IPS DF 6.9 (cell line): ENCODE results near the gene APPL2.

ENCODE experiments used
- DNase-seq: peaks from one replicate; pipeline ENCODE4 v3.0.0-alpha.2; 2013; ENCODE audit warnings: low read depth, low spot score
- H3K27ac ChIP-seq: one replicate; pipeline ENCODE4 v1.5.1; 2013; ENCODE audit warnings: low read length, control low read depth
- H3K27me3 ChIP-seq: 2 replicates; pipeline ENCODE4 v1.6.1; 2013; ENCODE audit warnings: mild to moderate bottlenecking, low read length; ENCODE audit not compliant: control insufficient read depth, insufficient read depth
- H3K36me3 ChIP-seq: 2 replicates; pipeline ENCODE4 v1.6.1; 2013; ENCODE audit warnings: low read length; ENCODE audit not compliant: control insufficient read depth, insufficient read depth
- H3K4me1 ChIP-seq: 2 replicates; pipeline ENCODE4 v1.6.1; 2013; ENCODE audit warnings: low read length; ENCODE audit not compliant: control insufficient read depth, insufficient read depth
- H3K4me3 ChIP-seq: 2 replicates; pipeline ENCODE4 v1.5.1; 2013; ENCODE audit warnings: mild to moderate bottlenecking, low read length
- H3K9me3 ChIP-seq: 2 replicates; pipeline ENCODE4 v1.6.1; 2013; ENCODE audit warnings: low read length, inconsistent platforms; ENCODE audit not compliant: control insufficient read depth, insufficient read depth
- WGBS: extraction: QIAGEN DNeasy Blood & Tissue Kit; methylation state at CpG from one replicate; pipeline ENCODE4 v1.1.7; 2013; ENCODE audit warnings: mixed read lengths, missing lambda C conversion rate; ENCODE audit not compliant: insufficient read length, insufficient coverage; 5-methylcytosine and 5-hydroxymethylcytosine counted together

APPL2 gene

GRCh38 chr12:105223884-105224283 is 12.1 kb downstream of the APPL2 start:
- H3K27me3 ChIP-seq: no peaks in the 10 kb centered on the region
- H3K4me3 ChIP-seq: no peak overlapping the region
- no peaks in the 10 kb centered on the region for H3K4me1 ChIP-seq
- no peaks in the 10 kb centered on the region for H3K9me3 ChIP-seq
- H3K36me3 ChIP-seq: no peaks in the 10 kb centered on the region; the same call in 1 of the 2 replicates
- H3K27ac ChIP-seq: no peak overlapping the region
- DNase-seq: no peak
- WGBS: no CpG with 5 or more reads among the region's 4 CpGs

DNA sequence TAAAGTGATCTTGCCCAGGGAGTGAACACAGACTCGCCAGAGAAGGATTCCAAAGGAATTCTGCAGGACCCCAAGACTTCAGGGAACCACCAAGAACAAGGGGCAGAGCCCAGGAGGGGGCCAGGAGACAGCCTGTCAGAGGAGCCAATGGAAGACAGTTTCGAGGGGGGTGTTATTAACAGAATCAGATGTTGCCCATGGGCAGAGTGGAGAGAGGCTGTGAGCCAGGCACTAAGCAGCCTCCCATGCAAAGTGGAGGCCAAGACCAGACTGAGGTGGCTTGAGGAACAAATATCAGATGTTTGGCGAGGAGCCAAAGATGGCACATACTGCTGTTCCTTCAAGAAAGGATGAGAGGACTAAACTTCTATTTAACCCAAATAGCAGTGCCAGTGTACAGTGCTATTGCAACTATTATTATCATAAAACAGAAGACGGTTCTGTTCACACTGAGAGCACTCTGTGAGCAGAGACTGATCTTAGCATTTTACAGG is 12.6 kb downstream of the APPL2 start:
- Histone ChIP-seq H3K27me3 (no peaks in the 10 kb centered on the region), H3K4me3 (no peak overlapping the region), H3K27ac (no peak overlapping the region), H3K36me3 (no peaks in the 10 kb centered on the region; the same call in 1 of the 2 replicates), H3K9me3 (no peaks in the 10 kb centered on the region), H3K4me1 (no peaks in the 10 kb centered on the region)
- WGBS: no CpG with 5 or more reads among the region's 4 CpGs
- DNase-seq: no peak

DNA sequence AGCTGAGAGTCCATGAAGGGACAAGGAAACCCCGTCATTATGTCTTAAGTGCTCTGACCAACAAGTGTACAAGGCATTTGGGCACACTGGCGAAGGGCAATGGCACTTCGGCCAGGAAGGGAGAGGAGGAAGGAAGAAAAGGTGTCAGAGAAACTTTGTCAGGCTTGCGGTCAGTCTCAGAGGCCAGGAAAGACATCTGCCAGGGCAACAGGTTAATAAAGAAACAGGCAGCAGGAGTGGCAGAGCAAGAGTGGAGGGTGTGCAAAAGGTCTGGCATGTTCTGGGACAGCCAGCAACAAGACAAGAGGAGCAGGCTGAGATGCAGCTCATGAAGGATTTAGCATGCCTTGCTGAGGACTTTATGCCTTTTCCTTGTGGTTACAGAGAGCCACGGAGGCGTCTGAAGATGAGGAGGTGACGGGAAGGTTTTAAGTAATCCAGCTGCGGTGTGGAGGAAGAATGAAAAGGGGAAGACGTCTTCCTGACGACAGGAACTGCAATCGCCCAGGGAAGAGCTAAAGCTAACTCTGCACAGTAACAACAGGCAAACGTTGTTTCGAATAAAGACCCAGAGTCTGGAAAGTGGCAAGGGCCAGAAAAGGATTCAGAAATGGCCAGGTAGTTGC is 13.1 kb downstream of the APPL2 start:
- no CpG with 5 or more reads among the region's 13 CpGs for WGBS
- Histone ChIP-seq H3K27me3 (no peaks in the 10 kb centered on the region), H3K36me3 (no peaks in the 10 kb centered on the region; the same call in 1 of the 2 replicates), H3K9me3 (no peaks in the 10 kb centered on the region), H3K4me1 (no peaks in the 10 kb centered on the region), H3K4me3 (no peak overlapping the region), H3K27ac (no peak overlapping the region)
- no peak for DNase-seq

DNA sequence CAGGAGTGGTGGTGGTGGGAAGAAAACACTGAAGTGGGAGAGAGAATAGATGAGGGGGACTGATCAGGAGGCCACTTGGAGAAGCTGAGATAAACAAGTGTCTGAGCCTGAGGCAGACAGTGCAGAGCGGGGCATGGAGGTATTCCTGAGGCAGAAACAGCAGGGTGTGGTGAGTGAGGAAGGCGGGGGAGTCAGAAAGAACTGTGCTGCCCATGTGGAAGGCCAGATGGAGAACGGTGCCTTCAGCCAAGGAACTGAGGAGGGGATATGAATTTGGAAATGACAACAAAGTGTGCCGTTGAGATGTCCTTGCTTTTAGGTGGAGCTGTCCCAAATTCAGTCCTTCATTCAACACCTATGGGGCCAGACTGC is 13.7 kb downstream of the APPL2 start:
- H3K27me3 ChIP-seq: no peaks in the 10 kb centered on the region
- H3K9me3 ChIP-seq: no peaks in the 10 kb centered on the region
- H3K4me1 ChIP-seq: no peaks in the 10 kb centered on the region
- no peaks in the 10 kb centered on the region; the same call in 1 of the 2 replicates for H3K36me3 ChIP-seq
- no peak overlapping the region for H3K4me3 ChIP-seq
- no peak overlapping the region for H3K27ac ChIP-seq
- DNase-seq: no peak
- no CpG with 5 or more reads among the region's 4 CpGs for WGBS

GRCh38 chr12:105221583-105222283 is 14.2 kb downstream of the APPL2 start:
- WGBS: no CpG with 5 or more reads among the region's 19 CpGs
- H3K36me3 ChIP-seq: no peaks in the 10 kb centered on the region; the same call in 1 of the 2 replicates
- no peaks in the 10 kb centered on the region for H3K27me3 ChIP-seq
- DNase-seq: no peak
- H3K4me3 ChIP-seq: no peak overlapping the region
- no peaks in the 10 kb centered on the region for H3K4me1 ChIP-seq
- no peak overlapping the region for H3K27ac ChIP-seq
- no peaks in the 10 kb centered on the region for H3K9me3 ChIP-seq

DNA sequence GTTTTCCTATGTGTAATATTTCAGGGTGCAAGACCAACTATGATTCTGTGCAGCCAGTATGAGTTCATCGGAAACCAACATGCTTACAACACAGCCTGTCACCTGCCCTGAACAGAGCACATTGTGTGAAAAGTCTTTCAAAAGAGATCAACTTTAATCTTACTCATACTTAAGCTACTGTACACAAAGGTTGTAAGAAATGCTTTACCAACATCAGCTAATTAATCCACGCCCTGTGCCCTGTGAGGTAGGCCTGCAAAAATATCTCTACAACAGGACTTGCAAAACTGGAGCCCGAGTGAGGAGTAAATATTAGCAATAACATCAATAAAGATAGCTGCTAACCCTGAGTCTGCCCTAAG is 15.1 kb downstream of the APPL2 start:
- H3K9me3 ChIP-seq: no peaks in the 10 kb centered on the region
- no CpG with 5 or more reads among the region's 3 CpGs for WGBS
- H3K27me3 ChIP-seq: no peaks in the 10 kb centered on the region
- DNase-seq: no peak
- H3K4me3 ChIP-seq: no peak overlapping the region
- H3K4me1 ChIP-seq: no peaks in the 10 kb centered on the region
- no peak overlapping the region for H3K27ac ChIP-seq
- H3K36me3 ChIP-seq: no peaks in the 10 kb centered on the region; the same call in 1 of the 2 replicates

DNA sequence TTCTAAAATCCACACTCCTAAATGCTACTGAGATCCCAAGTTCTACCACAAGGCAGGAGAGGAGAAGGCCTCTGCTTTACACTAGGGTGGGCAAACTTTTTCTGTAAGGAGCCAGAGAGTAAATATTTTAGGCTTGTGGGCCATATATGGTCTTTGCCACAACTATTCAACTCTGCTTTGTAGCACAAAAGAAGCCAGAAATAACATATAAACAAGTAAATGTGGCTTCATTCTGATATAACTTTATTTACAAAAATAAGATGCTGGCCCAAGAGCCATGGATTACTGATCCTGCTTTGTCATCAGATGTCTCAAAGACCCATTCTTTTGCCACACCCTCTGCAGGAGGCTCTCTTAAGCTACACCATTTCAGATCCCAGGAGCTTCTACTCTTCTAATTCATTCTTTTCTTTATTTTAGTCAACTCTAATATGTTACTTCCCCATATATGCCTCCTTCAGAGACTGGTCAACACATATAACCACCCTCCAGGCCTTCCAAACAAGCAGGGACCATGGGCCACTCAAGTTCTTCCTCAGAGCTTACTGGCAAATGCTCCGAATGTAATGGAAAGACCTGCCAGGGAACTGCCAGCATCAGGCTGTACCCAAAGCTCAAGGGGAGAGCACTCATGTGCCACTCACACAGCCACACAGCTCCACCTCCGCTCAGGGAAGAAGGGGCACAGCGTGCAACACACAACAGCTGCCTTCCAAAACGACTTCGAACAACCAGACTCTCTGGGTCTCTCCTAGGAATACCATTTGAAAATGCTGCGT is 15.6 kb downstream of the APPL2 start:
- no CpG with 5 or more reads among the region's 6 CpGs for WGBS
- H3K9me3 ChIP-seq: no peaks in the 10 kb centered on the region
- H3K36me3 ChIP-seq: no peaks in the 10 kb centered on the region; the same call in 1 of the 2 replicates
- no peaks in the 10 kb centered on the region for H3K27me3 ChIP-seq
- no peak overlapping the region for H3K27ac ChIP-seq
- no peak overlapping the region for H3K4me3 ChIP-seq
- no peak for DNase-seq
- H3K4me1 ChIP-seq: no peaks in the 10 kb centered on the region

- Histone ChIP-seq H3K4me3 (no peak overlapping the region), H3K27me3 (no peaks in the 10 kb centered on the region), H3K27ac (no peak overlapping the region), H3K36me3 (no peaks in the 10 kb centered on the region), H3K4me1 (no peaks in the 10 kb centered on the region), H3K9me3 (no peaks in the 10 kb centered on the region)
- DNase-seq: no peak
- no CpG with 5 or more reads among the region's 4 CpGs for WGBS
Measured at GRCh38 chr12:105219261-105220028, 16.5 kb downstream of the APPL2 start.

GRCh38 chr12:105218434-105218833 is 17.5 kb downstream of the APPL2 start:
- H3K4me1 ChIP-seq: no peaks in the 10 kb centered on the region
- no CpG with 5 or more reads among the region's 7 CpGs for WGBS
- H3K4me3 ChIP-seq: no peak overlapping the region
- H3K27me3 ChIP-seq: no peaks in the 10 kb centered on the region
- DNase-seq: no peak
- H3K36me3 ChIP-seq: no peaks in the 10 kb centered on the region
- H3K27ac ChIP-seq: no peak overlapping the region
- no peaks in the 10 kb centered on the region for H3K9me3 ChIP-seq
